Stimulated activated CD8-positive, alpha-beta memory T cell treated with anti-CD3 and anti-CD28 coated beads, Interleukin-15, amount 100 ng/mL, for 1 hour (primary cell): Measurements from ENCODE around the gene SPAG5.

Source experiments
- DNase-seq: peaks from one replicate; pipeline ENCODE4 v3.0.0-alpha.2; 2020; ENCODE audit warnings: low read depth

The SPAG5 gene

DNA sequence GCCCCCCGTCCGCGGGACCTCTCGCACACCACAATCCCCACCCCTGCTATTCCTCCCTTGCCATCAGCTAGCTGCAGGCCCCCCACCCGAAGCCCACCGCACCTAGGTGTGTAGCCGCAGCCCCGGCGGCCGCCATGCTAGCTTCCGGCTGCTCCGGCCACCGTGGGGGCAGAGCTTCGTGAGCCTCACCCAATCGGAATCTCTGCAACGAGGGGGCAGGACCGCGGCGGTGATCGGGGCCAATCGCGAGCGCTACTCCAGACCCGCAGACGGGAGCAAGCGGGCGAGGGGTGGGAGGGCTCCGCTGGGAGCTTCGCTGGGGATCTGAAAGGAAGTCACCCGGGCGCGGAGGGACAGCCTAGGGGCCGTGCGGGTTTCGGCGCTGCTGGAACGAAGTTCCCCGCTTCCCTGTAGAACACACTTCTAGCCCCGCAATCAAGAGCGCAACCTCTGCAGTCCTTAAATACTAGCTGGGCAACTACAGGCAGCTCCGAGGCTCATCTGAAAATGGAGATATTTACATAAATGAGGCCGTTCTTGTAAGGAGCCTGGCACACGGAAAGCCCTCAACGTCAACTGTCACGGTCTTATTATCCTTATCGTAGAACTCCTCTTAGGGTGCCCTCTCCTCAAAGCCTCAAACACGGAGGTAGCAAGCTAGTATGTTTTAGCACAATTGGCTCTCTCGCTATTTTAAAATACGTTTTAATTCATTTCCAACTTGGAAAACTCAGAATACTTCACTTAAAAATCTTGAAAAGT lies 27.3 kb downstream of the SPAG5 start, which contains the start of gene PIGS:
Gene PIGS, minus strand, starts transcription at position 164 of the 762 bp plus-strand sequence. Its CDS starts 28 bp downstream, at position 136.
- DNase-seq = peak; percentile 84

GRCh38 chr17:28570716-28571360 lies 28.0 kb downstream of the SPAG5 start:
- no peak for DNase-seq

DNA sequence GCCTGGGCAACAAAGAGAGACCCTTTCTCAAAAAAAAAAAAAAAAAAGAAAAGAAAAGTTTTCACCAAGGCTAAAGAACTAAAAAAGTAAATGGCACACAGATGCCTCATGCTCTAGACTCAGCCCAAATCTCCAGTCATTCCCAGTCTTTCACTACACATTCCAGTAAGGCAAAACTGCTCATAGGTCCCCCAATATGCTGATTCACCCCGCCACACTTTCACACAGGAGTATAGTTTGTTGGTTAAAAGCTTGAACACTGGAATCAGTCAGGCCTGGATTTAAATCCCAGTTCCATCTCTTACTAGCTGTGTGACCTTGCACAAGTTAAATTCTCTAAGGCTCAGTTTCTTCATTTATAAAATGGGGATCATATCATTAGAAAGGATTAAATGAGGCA lies 29.4 kb downstream of the SPAG5 start:
- DNase-seq = no peak

- DNase-seq = no peak
Measured at GRCh38 chr17:28567604-28568003, 31.2 kb downstream of the SPAG5 start.

- DNase-seq = no peak
Measured at GRCh38 chr17:28563475-28563874, 35.4 kb downstream of the SPAG5 start.

- no peak for DNase-seq
Measured at GRCh38 chr17:28555022-28555421, 43.8 kb downstream of the SPAG5 start.

- no peak for DNase-seq
Measured at GRCh38 chr17:28554565-28554964, 44.3 kb downstream of the SPAG5 start.

- no peak for DNase-seq
Measured at GRCh38 chr17:28553000-28553505, 45.8 kb downstream of the SPAG5 start.

- DNase-seq = peak; percentile 57
Measured at GRCh38 chr17:28552176-28552999, 46.4 kb downstream of the SPAG5 start, which contains the start of gene UNC119. Gene UNC119, minus strand, starts transcription at chr17:28552624. Its CDS starts 67 bp downstream, at chr17:28552557.

- no peak for DNase-seq
Measured at GRCh38 chr17:28551421-28552175, 47.2 kb downstream of the SPAG5 start.

DNA sequence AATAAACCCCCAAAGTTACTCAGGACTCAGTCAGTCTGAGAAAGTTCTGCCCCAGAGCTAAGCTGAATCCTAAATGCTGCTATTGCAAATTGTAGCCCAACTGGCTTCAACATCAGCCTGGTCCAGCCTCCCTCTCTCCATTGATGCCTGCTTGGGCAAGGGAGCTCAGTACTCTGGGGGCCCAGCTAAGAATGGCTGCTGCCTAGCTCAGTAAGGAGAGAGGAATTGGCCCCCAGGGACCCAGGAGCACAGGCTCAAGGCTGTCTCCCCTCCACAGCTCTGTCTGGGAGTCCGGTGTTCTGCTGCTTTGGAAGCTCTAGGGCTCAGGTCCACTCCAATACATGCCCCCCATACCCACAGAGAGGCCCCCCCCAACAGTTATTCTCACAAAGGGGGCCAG lies 48.0 kb downstream of the SPAG5 start:
- DNase-seq = no peak

DNA sequence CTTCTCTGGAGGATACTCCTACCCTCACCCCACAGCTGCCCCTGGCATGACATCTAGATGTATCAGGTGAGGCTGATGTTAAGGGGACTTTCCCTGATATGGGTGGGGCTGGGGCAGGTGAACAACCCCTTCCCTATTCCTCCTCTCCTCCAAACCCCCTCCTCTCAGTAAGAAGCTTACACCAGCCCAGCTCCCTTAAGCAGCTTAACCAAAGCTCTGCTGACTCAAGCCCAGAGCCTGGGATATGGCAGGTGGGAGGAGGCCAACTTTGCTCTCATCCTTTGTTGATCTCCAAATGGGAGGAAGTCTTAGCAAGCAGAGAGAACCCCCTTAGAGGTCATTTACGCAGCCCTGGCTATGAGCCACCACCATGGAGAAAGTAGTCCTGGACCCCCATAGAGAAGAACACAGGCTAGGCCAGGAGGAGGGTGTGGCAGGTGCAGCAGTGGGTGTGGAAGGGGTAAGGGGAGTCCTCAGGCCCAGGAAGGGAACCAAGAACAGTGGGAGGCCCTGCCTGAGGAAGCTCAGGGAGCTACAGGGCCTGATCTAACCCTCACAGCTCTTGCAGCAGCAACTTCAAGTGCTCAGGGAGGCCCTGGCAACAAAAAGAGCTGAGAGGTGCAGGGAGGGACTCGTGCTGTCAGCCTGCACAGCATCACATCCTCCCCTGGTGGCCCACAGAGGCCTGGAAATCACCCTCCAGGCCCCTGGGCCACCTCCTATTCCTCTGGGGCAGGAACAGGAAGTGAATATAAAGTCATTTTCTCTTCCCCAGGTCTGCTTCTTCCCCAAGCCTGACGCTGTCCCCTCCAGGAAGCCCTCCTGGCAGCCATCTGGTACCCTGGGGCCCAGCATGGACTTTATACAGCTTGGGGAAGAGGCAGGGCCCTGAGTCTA lies 49.3 kb downstream of the SPAG5 start:
- no peak for DNase-seq

- no peak for DNase-seq
Measured at GRCh38 chr17:28548417-28549130, 50.3 kb downstream of the SPAG5 start.

DNA sequence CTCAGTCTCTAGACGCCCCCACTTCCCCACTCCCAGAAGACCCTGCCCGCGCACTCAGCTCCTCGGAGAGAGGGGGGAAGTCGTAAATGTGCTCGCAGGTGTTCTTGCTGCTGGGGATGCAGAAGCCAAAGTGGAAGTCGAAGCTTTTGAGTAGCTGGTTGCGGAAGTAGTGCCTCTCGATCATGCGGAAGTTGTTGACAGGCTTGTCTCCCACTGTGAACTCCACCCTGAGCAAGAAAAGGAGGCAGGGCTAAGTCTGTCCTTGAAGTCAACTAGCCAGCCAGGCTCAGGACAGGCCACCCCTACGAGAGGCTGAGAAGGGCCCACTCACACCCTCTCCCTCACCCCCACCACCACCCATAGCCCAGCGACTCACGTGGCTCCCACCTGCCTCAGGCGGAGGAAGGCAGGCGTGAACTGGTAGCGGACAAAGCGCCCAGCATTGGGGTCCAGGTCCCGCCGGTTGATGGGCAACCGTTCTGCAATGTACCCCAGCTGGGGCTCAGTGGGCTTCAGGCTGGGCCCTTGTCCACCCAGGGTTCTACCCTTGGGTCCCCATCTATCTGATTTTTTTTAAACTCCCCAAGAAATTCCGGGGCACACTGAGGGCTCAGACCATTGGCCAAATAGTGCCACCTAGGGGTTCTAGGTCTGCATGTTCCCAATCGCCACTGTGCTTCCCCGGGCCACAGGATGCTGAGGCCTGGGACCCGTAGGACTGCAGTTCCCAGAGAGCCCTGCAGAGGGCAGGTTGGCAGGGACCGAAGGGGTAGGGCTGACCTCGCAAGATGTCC lies 51.0 kb downstream of the SPAG5 start:
- peak; percentile 20 for DNase-seq

DNA sequence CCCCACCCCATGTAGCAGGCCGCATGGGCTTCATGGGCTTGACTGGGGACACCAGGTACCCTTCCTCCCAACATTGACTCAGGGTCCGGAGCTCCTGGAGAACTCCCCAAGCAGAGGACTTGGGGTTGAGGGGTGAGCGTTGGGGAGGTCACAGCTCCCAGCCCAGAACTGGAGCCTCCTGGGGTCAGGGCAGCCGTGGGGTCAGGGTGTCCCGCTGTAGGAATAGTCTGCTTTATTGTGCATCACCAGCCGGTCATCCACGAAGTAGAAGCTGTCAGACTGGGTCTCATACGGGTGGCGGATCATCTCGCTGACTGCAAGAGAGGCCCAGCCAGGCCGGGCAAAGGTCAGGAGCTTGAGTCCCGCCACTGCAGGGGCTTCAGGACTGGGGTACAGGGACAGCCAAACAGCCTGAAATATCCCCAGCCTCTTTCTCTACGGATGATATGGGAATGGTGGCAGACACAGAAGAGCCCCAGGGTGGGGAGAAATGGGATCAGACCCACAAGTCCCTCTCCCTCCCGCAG lies 51.7 kb downstream of the SPAG5 start:
- no peak for DNase-seq

- DNase-seq = no peak
Measured at GRCh38 chr17:28545787-28546415, 52.9 kb downstream of the SPAG5 start.

DNA sequence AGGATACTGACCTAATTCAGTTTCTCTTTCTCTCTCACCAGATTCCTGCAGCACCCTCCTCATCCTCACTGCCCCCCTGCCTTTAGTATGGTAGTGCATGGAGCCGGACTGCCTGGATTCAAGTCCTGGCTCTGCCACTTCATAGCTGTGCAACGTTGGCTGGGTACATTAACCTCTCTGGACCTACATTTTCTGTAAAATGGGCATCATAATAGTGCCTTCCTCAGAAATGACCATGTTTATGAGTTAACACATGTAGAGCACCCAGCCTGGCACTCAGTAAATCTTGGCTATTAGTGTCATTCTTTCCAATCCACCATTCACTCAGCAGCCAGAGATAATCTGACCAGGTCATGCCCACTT lies 53.7 kb downstream of the SPAG5 start:
- no peak for DNase-seq

DNA sequence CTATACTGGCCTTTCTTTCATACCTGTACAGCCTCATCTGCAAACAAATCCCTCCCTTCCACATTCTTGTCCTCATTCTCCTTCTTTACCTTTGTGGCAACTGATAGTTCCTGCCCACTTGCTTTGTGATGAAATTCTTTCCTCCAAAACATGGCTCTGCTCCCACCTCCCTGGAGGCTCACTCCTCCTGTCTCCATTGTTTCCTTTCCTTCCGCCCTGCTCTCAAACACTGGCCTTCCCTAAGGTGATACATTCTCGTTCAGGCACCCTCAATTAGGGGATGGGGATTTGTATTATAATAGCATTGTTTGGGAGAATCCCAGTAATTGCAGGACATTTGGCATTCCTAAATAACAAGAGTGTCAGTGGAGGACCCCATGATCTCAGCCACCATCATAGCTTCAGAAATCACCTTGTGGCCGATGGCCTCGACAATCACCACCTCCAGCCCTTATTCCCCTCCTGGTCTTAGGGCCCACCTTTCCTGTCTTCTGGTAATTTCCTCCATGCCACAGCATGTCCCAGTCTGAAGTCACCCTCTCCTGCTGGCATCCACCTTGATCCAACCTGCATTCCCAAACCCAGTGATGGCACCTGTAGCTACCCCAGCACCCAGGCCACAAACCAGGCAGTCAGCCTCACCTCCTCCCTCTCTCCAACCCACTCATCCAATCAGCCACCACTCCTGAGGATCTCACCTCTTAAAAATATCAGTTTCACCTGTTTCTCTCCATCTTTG lies 54.3 kb downstream of the SPAG5 start:
- DNase-seq = no peak
